Neural cell (in vitro differentiated cells): Measurements from ENCODE around the gene STX12. TPM values are rescaled to one million over a fixed set of nuclear protein-coding genes. Genes with fewer than 3 reads are reported as not detected.

Experiments used
- H2AFZ ChIP-seq: fragments of 200-600, 300-800 bp; sonication (generic), shearing (Covaris generic); 2 replicates; pipeline ENCODE4 v1.6.0; 2014; ENCODE audit warnings: low read depth, mild to moderate bottlenecking, antibody characterized with exemption, low read length, moderate library complexity
- H3F3A ChIP-seq: fragments of 200-600 bp; shearing (Covaris generic); 2 replicates; pipeline ENCODE4 v1.6.1; 2016; ENCODE audit warnings: mild to moderate bottlenecking, moderate library complexity, mixed read lengths, antibody characterized with exemption, low read length; ENCODE audit not compliant: insufficient read depth, poor library complexity, severe bottlenecking
- H3K27ac ChIP-seq: fragments of 200-600, 300-800 bp; sonication (generic), shearing (Covaris generic); 2 replicates; pipeline ENCODE4 v1.5.1; 2014; ENCODE audit warnings: mild to moderate bottlenecking, low read length, moderate library complexity
- H3K27me3 ChIP-seq: fragments of 300-800, 200-600 bp; sonication (generic), shearing (Covaris generic); 2 replicates; pipeline ENCODE4 v1.6.0; 2014; ENCODE audit warnings: mild to moderate bottlenecking, low read depth, low read length, moderate library complexity; ENCODE audit not compliant: insufficient read depth
- H3K36me3 ChIP-seq: fragments of 300-800, 200-600 bp; sonication (generic), shearing (Covaris generic); 2 replicates; pipeline ENCODE4 v1.5.1; 2014; ENCODE audit warnings: mild to moderate bottlenecking, antibody characterized with exemption, low read length, moderate library complexity; ENCODE audit not compliant: insufficient read depth
- H3K4me2 ChIP-seq: fragments of 300-800, 200-600 bp; sonication (generic), shearing (Covaris generic); 2 replicates; pipeline ENCODE4 v1.6.0; 2014; ENCODE audit warnings: mild to moderate bottlenecking, low read length
- H3K4me3 ChIP-seq: fragments of 300-800, 200-600 bp; sonication (generic), shearing (Covaris generic); 2 replicates; pipeline ENCODE4 v1.5.1; 2014; ENCODE audit warnings: mild to moderate bottlenecking, low read length, moderate library complexity
- H3K79me2 ChIP-seq: fragments of 200-600 bp; shearing (Covaris generic); replicated peaks from 2 replicates; pipeline ENCODE4 v1.6.0; 2014; ENCODE audit warnings: mild to moderate bottlenecking, low read length, moderate library complexity; ENCODE audit not compliant: insufficient read depth
- H3K9ac ChIP-seq: fragments of 300-800, 200-600 bp; sonication (generic), shearing (Covaris generic); 2 replicates; pipeline ENCODE4 v1.6.1; 2016; ENCODE audit warnings: mild to moderate bottlenecking, low read length, mixed read lengths
- H3K9me2 ChIP-seq: fragments of 200-600 bp; shearing (Covaris generic); 2 replicates; pipeline ENCODE4 v1.6.1; 2016; ENCODE audit warnings: mild to moderate bottlenecking, low read length, mixed read lengths; ENCODE audit not compliant: insufficient read depth
- H3K9me3 ChIP-seq: fragments of 200-600, 300-800 bp; sonication (generic), shearing (Covaris generic); 2 replicates; pipeline ENCODE4 v1.6.1; 2016; ENCODE audit warnings: mild to moderate bottlenecking, mixed run types, low read length, moderate library complexity, mixed read lengths
- H4K20me1 ChIP-seq: fragments of 200-600 bp; shearing (Covaris generic); 2 replicates; pipeline ENCODE4 v1.6.1; 2016; ENCODE audit warnings: mild to moderate bottlenecking, mixed run types; ENCODE audit not compliant: insufficient read depth
- EP300 ChIP-seq: fragments of 450-650 bp; conservative IDR thresholded peaks from 2 replicates; pipeline ENCODE4 v1.6.1; 2014; ENCODE audit warnings: antibody characterized with exemption, mild to moderate bottlenecking, moderate library complexity; ENCODE audit not compliant: poor library complexity, severe bottlenecking
- EZH2 ChIP-seq: fragments of 200-600, 300-800 bp; shearing (Covaris generic), sonication (generic); IDR thresholded peaks from 2 replicates; pipeline ENCODE4 v1.6.1; 2014; ENCODE audit warnings: antibody characterized with exemption, low read length, borderline replicate concordance, mild to moderate bottlenecking; ENCODE audit not compliant: insufficient read depth, poor library complexity, severe bottlenecking
- MXI1 ChIP-seq: fragments of 450-650 bp; conservative IDR thresholded peaks from 2 replicates; pipeline ENCODE4 v1.6.1; 2014; ENCODE audit warnings: antibody characterized with exemption, mild to moderate bottlenecking; ENCODE audit not compliant: poor library complexity, severe bottlenecking
- POLR2AphosphoS5 ChIP-seq: IDR thresholded peaks from 2 replicates; pipeline ENCODE4 v1.6.1; 2012
- RAD21 ChIP-seq: fragments of 450-650 bp; conservative IDR thresholded peaks from 2 replicates; pipeline ENCODE4 v1.6.1; 2014; ENCODE audit warnings: antibody characterized with exemption, mild to moderate bottlenecking, moderate library complexity
- SMC3 ChIP-seq: fragments of 450-650 bp; conservative IDR thresholded peaks from 2 replicates; pipeline ENCODE4 v1.6.1; 2014; ENCODE audit warnings: antibody characterized with exemption, mild to moderate bottlenecking, moderate library complexity; ENCODE audit not compliant: poor library complexity
- TAF1 ChIP-seq: IDR thresholded peaks from 2 replicates; pipeline ENCODE4 v1.6.1; 2012; ENCODE audit warnings: low read depth
- polyA plus RNA-seq: library from polyadenylated mRNA; depleted of rRNA; stranded (reverse); fragments of >200 nt; gene quantifications from 2 replicates; pipeline ENCODE4 v1.2.3, GENCODE V29; 2014
- TF ChIP-seq, protein P1 (sequence below): fragments of 450-650 bp; IDR thresholded peaks from 2 replicates; pipeline ENCODE4 v1.5.1; 2014; ENCODE audit warnings: antibody characterized with exemption, mild to moderate bottlenecking, moderate library complexity; ENCODE audit not compliant: poor library complexity, severe bottlenecking
- TF ChIP-seq, protein P2 (sequence below): IDR thresholded peaks from 2 replicates; pipeline ENCODE4 v1.6.1; 2012; ENCODE audit warnings: borderline replicate concordance

The STX12 gene
- polyA plus RNA-seq, 1 donor from 2014 or later: 171 TPM

DNA sequence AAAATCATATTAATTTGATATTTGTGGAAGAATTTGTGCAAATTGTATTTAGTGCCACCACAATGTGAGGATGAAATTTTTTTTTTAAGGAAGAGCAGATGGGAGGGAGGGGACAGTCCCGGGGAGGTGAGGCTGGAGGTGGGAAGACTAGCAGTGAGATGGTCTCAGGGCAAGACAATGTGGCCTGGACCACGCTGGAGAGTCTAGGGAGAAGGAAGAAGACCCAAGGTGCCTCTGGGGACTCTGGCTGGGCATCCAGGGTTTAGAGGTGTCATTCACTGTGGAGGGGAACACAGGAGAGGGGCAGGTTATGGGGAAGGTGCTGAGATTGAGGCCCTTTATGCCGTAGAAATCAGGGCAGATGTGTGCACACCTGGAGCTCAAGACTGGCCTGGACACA lies 89.0 kb downstream of the STX12 start:
- Histone ChIP-seq H2AFZ (no peak overlapping the region), H3K27me3 (no peaks in the 10 kb centered on the region)

DNA sequence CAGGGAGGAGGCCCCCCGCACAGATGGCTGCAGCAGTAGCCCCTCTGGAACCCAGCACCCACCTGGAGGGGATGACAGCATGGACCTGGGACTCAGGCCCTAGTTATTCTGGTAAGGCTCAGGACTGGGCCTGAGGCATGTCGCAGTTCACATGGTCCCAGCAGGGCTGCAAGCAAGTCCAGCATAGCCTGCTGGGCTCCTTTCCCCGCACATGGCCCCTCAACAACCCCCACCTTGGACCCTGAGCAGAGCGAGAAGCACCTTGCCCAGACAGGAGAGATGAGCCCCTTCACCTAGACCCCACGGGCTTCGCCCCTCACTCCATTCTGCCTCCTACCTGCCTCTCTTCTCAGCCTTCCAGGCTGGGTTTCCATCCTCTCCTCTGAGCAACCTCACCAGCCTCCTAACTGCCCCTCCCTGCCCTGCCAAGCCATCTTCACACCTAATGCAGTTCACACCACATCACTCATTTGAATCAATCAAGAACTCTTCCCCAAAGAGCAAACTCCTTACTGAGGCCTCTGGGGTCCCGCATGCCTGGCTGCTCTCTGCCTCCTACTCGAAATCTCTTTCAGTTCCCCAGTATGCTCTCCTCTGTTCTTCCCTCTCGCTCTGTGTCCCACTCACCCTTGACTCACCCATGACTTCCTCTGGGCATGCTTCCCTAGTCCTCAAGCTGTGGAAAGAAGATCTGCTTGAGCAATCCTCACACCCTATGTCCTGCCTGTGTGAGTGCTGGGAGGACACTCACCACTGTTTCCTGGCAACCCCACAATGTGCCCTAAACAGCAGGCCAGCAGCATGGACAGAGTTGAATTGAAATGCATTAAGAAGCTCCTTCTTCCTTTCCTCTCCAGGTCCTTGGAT lies 89.9 kb downstream of the STX12 start:
- H3K9me2 ChIP-seq: no peaks in the 10 kb centered on the region
- no peak overlapping the region for H3K4me3 ChIP-seq
- H3F3A ChIP-seq: no peaks in the 10 kb centered on the region
- H2AFZ ChIP-seq: no peak overlapping the region
- H3K27me3 ChIP-seq: no peaks in the 10 kb centered on the region
- no peak overlapping the region for H3K27ac ChIP-seq
- H4K20me1 ChIP-seq: no peaks in the 10 kb centered on the region
- no peaks in the 10 kb centered on the region for H3K36me3 ChIP-seq
- H3K79me2 ChIP-seq: no peaks in the 10 kb centered on the region
- no peaks in the 10 kb centered on the region for H3K9me3 ChIP-seq
- no peak overlapping the region for H3K4me2 ChIP-seq
- TF ChIP-seq POLR2AphosphoS5: no peak
- H3K9ac ChIP-seq: no peak overlapping the region

More for the DNA sequence above, 89.0 kb downstream of the STX12 start:
- H3K9me2 ChIP-seq: no peaks in the 10 kb centered on the region
- H3F3A ChIP-seq: no peaks in the 10 kb centered on the region
- H3K9me3 ChIP-seq: no peaks in the 10 kb centered on the region
- no peak for TF ChIP-seq POLR2AphosphoS5
- TF ChIP-seq, protein P1, sequence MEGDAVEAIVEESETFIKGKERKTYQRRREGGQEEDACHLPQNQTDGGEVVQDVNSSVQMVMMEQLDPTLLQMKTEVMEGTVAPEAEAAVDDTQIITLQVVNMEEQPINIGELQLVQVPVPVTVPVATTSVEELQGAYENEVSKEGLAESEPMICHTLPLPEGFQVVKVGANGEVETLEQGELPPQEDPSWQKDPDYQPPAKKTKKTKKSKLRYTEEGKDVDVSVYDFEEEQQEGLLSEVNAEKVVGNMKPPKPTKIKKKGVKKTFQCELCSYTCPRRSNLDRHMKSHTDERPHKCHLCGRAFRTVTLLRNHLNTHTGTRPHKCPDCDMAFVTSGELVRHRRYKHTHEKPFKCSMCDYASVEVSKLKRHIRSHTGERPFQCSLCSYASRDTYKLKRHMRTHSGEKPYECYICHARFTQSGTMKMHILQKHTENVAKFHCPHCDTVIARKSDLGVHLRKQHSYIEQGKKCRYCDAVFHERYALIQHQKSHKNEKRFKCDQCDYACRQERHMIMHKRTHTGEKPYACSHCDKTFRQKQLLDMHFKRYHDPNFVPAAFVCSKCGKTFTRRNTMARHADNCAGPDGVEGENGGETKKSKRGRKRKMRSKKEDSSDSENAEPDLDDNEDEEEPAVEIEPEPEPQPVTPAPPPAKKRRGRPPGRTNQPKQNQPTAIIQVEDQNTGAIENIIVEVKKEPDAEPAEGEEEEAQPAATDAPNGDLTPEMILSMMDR: no peak
- no peak for TF ChIP-seq EP300
- no peak overlapping the region for H3K4me3 ChIP-seq
- no peak overlapping the region for H3K4me2 ChIP-seq
- no peak overlapping the region for H3K9ac ChIP-seq
- no peaks in the 10 kb centered on the region for H4K20me1 ChIP-seq
- H3K27ac ChIP-seq: no peak overlapping the region
- no peaks in the 10 kb centered on the region for H3K79me2 ChIP-seq
- no peaks in the 10 kb centered on the region for H3K36me3 ChIP-seq

- TF ChIP-seq, protein P2, sequence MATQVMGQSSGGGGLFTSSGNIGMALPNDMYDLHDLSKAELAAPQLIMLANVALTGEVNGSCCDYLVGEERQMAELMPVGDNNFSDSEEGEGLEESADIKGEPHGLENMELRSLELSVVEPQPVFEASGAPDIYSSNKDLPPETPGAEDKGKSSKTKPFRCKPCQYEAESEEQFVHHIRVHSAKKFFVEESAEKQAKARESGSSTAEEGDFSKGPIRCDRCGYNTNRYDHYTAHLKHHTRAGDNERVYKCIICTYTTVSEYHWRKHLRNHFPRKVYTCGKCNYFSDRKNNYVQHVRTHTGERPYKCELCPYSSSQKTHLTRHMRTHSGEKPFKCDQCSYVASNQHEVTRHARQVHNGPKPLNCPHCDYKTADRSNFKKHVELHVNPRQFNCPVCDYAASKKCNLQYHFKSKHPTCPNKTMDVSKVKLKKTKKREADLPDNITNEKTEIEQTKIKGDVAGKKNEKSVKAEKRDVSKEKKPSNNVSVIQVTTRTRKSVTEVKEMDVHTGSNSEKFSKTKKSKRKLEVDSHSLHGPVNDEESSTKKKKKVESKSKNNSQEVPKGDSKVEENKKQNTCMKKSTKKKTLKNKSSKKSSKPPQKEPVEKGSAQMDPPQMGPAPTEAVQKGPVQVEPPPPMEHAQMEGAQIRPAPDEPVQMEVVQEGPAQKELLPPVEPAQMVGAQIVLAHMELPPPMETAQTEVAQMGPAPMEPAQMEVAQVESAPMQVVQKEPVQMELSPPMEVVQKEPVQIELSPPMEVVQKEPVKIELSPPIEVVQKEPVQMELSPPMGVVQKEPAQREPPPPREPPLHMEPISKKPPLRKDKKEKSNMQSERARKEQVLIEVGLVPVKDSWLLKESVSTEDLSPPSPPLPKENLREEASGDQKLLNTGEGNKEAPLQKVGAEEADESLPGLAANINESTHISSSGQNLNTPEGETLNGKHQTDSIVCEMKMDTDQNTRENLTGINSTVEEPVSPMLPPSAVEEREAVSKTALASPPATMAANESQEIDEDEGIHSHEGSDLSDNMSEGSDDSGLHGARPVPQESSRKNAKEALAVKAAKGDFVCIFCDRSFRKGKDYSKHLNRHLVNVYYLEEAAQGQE: no peak
- TF ChIP-seq SMC3 (no peak), EZH2 (no peak), POLR2AphosphoS5 (no peak), EP300 (no peak), RAD21 (no peak), TAF1 (no peak), MXI1 (no peak)
- TF ChIP-seq, protein P1: no peak
- H3F3A ChIP-seq: no peaks in the 10 kb centered on the region
- H3K4me3 ChIP-seq: no peak overlapping the region
- no peak overlapping the region for H2AFZ ChIP-seq
- no peaks in the 10 kb centered on the region for H3K36me3 ChIP-seq
- no peak overlapping the region for H3K4me2 ChIP-seq
- no peak overlapping the region for H3K27ac ChIP-seq
- H3K9me3 ChIP-seq: no peaks in the 10 kb centered on the region
- no peaks in the 10 kb centered on the region for H3K9me2 ChIP-seq
- H3K9ac ChIP-seq: no peak overlapping the region
- no peaks in the 10 kb centered on the region for H3K79me2 ChIP-seq
- no peaks in the 10 kb centered on the region for H4K20me1 ChIP-seq
- H3K27me3 ChIP-seq: no peaks in the 10 kb centered on the region
Measured at GRCh38 chr1:27863538-27863915, 90.5 kb downstream of the STX12 start.
